HG03064 (cell line): ENCODE results near the gene CEBPG.

Source experiments
- ATAC-seq: cut with Tn5 transposase; IDR thresholded peaks from one replicate; pipeline ENCODE4 v1.9.1; 2021; ENCODE audit warnings: low read depth; ENCODE audit not compliant: unreplicated experiment

The CEBPG gene

DNA sequence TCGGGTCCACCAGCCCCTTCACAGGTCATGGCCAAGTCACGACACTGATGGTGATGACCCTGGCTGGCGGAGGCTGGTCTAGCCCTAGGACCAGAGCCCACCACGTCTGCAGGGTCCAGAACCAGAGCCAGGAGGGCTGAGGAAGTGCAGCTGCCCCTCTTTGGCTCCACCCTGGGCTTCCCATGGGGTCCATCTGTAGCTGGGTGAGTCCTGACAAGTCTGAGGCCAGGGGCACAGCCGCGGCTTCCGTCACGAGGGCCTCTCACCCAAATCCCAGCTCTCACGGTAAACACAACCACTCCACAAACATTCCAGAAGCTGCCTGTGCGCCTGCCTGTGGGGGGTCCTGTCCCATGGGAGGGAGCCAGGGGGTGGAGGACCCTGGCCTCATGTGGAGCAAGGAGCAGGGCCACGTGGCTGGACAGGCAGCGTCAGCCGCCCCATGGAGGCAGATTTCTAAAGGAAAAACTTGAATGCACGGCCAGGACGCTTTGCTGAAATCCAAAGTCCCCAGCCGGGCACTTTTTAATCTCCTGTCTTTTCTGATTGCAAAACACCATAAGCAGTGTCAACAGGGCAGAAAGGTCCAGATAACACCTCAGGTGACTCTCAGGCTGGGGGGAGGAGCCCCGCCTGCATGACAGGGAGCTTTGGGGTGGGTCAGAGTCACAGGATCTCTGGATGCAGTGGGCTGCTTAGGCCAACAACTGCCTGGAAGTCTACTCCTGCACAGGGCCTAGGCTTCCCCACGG, 29.9 kb downstream of the CEBPG start:
- ATAC-seq = no peak

DNA sequence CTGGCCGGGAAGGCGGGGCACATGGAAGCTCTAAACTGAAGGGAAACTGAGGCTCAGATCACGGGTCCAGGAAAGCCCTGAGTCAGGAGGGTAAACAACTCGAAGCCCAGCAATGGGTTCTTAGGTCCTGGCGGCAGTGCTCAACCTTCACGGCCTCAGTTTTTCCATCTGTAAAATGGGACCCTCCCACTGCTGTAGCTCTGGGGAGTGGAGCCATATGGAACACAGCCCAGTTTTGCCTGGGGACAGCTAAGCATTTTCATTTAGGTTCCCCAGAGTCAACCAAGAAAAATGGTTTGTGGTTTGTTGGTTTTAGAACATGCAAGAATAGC, 30.4 kb downstream of the CEBPG start:
- ATAC-seq = no peak

DNA sequence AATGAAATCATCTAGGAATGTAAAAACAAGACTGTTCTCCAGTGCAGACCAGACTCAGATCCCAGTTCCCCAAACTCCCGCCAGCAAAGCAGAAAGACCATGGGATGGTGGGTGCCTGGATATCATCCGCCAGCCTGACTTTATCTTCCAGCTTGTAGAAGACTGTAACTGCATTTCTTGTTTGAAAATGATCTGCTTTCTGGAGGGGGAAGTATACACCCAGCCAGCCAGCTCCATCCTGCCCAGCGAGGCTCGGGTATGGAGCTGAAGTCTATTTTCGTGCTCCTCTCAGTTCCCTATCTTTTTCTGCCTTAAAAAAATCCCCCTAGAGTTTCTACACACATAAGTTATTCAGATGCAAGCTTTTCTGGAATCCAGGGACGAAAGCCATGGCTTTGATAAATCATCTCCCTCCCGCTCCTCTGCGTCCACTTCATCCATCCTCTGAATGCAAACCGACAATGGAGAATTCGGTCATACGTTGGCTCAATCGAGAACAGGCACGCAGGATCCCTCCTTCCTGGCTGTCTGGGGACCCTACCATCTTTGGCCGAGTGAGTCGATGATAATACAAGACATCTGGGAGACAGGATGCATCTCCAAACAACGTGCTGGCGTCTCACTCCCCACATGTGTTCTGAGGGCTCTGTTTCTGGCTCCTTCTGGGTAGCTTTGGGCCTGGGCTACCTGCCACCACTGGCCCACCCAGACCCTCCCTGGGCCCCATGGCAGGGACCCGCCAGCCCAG, 31.2 kb downstream of the CEBPG start:
- no peak for ATAC-seq

DNA sequence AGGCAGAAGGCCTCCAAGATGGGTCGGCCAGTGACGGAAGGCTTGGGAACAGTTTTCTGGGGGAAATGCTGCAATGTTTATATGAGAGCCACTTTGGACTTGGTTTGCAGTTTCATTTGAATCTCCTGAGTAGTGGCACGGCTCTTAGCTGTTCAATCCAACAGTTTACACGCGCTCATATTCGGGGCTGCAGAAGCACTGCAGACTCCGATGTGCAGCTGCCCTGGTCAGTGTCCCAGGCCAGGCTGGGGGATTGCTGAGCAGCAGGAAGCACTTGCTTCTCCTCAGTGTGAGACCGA, 31.7 kb downstream of the CEBPG start:
- ATAC-seq = no peak

DNA sequence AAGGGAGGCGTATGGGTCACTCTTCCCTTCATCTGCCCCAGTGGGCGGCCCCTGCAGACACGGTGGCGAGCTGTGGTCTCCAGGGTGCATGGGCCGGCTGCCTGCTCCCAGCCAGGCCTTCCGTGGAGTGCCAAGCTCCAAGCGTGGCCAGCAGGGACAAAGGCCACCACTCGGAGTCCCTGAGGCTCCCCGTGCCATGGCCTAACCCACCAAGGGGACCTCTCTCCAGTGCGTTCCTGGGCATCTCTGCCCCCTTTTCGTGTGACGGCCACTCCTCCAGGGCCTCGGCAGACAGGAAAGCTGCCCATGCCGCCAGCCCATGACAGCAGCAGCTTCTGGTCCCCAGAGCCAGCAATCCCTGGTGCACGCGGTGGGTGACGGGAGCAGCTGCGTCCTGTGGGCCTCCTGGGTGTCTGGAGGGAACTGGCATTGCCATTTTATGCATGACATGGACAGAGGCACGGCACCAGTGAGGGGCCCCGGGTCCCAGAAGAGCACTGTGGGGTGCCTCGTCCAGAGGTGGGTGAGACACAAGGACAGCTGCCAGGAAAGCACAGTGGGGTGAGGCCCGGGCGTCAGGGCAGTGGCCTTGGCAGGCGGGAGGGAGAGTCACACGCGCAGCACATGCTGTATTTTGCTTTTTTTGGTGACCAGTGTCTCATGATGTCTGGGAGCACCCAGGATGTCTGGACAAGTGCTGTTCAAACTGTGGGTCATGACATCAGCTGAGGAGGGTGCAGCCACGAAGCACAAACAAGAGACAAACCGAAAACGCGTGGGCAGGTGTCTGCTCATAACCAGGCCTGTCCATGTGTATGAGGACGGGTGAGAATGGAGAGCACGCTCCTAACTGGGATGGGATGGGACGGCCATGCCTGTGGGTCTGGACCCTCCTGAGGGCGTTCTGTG, 32.3 kb downstream of the CEBPG start:
- ATAC-seq = no peak

DNA sequence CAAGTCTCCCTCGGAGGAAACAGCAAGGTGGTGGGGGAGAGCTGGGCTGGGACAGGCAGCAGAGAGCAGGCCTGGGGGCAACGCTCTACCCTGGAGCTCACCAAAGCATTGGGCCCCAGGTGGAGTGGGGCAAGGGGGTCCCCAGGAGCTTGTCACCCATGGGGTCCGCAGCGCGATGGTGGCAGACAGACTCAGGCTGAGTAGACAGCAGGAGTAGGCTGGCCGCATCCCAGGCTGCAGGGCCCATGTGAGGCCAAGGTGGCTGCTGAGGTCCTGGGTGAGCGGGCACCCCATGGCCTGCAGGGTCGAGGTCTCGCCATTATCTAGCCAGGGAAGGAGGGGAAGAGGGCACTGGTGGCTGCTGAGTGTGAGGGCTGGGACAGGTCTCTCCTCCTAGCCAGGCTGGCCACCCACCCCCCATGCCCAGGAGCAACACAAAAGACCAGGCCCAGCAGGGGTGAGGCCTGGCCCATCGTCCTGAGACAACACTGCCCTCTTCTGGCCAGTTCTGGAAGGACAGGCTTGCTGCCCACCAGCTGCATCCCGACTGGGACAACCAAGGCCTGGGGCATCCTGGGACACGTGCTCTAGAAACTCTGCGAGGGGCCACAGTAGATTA, 33.1 kb downstream of the CEBPG start:
- no peak for ATAC-seq

DNA sequence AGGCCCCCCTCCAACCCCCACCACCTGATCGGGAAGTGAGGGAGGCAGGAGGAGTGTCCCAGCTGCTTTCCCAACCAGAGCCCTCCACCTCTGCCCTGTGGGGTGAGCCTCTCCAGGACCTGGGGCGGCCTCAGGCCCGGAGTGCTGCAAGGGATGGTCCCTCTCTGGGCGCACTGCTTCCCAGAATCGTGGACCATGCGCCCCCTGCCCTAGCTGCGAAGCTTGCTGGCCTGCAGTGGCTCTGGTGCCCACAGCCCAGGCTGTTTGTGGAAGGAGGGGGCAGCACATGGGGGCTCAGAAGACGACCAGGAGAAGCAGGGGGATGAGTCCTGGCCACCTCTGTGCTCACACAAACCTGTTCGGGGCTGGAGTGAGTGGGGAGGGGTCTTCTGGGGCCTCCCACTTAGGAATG, 33.6 kb downstream of the CEBPG start:
- no peak for ATAC-seq

DNA sequence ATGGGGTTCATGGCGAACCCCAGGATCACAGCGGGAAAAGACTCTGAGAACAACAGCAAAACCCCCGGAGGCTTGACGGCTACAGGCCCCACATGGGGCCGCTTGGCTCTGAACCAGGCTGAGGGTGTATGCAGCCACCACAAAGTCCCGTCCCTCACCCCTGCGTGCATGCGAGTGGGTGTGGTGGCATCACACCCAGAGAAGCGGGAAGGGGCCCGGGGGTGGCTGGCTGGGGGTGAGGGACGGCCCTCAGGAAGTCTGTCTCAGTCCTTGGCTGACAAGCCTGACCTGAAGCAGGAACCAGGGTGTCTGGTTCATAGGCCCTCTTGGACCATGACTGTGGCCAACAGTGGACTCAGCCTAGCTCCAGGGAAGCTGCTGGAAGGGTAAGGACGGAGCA, 34.2 kb downstream of the CEBPG start:
- no peak for ATAC-seq

DNA sequence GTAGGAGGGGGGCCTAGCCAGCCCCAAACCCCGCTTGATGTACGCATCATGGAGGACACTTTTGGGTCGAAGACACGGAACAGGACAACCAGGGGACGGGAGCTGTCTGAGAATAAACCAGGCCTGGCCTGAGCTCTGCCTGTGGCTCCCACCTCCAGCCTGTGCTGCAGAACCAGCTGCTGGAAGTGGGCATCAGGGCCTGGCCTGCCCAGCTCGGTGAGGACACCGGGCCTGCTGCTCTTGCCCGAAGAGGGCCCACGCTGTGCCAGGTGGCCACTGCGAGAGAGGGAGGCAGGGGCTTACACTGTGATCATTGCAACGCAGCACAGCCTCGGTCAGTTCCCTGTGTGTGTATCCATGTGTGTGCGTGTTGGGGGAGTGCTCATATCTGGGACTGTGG, 34.6 kb downstream of the CEBPG start:
- no peak for ATAC-seq

DNA sequence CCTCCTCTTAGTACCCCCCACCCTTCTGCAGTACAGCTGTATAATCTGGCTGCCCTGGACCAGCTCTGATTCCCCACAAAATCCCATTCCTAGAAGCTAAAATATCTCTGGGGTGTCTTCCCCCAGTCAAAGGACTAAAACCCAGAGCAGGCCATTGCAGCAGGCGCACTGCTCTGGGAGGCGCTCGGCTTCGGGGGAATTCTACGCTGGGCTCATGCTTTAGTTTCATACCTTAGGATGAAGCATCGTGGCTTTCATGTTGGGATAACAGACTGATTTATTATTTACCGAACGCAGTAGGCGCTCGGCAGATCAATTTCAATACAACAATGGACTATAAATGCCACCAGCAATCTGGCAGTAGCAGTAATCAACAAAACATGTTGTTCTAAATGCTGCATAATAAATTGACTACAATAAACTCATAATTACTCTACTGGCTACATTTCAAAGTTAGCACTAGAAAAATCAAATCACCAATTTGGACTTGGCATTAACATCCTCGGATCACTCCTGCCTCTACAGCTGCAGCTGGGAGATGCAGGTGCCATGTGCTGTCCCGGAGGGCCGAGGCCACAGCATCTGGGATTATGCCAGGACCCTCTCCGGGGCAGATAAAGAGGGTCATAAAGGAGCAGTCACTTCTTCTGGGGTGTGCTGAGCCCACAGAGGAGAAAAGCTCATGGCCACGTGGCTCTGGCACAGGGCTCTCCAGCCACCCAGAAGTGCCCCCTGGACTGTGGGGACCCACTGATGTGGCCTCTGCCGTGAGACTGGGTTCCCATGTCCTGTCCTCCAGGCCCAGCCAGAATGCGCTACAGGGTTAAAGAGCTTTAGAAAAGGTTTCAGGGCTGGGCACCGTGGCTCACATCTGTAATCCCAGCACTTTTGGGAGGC, 35.3 kb downstream of the CEBPG start:
- ATAC-seq = no peak

DNA sequence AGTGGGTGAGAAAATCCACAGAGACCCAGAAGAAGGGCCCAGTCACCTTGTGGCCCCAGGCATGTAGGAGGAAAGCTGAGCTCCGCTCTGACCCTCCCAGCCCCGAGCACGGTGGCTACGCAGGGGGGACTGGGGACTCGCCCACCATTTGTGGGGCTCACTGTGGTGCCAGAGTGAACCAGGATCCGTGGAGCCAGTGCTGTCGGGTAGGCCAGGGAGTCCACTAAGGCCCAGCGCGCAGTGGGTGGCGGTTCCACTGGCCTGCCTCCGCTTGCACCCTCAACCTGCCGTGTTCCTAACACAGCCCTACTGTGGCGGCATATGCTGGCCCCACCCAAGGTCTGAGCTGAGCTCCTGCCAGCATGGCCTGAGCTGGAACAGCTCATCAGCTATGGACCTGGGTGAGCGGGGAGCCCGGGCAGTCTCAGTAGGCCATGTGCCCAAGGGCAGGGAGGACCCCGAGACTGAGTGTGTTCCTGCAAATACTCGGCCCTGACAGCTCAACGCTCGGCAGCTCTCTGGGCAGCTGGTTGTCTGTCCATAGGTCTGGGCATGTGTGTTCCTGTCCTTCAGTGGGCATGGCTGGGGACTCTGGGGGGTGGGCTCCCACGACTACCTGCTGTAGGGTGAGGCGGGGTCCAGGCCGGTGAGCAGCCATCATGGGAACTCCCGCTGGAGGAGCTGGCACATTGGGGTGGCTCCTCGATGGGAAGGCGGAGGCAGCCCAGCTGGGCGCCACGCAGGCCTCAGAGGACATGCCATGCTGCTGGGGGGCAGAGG, 36.6 kb downstream of the CEBPG start:
- no peak for ATAC-seq

DNA sequence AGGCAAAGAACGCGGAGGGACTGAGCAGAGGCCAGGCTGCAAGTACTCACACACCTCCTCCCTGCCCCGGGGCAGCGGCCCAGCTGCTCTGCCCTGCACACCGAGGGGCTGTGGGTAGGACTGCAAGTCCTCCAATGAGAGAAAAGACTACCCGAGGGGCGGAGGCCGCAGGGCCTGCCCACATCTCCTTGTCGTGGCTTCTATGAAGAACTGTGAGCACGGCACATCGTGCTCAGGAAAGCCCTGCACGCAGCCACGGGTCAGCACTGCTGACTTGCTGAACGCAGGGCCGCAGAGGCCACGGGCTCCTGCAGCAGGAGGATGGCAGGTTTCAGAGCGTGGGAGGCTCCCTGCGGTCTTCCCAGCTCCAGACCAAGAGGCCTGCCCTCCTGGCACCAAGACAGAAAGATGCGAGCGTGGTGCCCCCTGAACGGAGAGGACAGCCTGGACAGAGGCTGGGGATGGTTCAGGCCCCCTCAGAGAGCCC, 37.4 kb downstream of the CEBPG start:
- ATAC-seq = no peak

DNA sequence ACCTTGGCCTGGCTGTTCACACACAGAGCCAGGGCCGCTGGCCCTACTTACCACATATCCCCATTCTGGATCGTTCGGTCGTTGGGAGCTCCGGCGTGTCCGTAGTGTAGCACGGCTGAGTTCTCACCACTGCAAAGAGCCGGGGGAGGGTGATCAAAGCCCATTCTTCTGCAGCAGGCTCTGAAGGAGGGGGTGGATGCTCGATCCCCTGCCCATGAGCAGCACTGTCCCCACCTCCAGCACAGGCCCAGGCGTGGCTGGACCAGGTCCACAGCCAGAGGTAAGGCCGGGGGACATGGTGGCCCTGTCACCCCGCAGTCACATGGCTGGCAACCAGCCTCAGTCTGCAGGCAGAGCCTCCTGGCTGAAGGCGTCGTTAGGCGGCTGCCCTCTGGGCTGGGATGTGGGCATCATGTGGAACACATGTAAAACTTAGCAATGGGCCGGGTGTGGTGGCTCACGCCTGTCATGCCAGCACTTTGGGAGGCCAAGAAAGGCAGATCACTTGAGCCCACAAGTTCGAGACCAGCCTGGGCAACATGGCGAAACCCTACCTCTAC, 38.2 kb downstream of the CEBPG start:
- no peak for ATAC-seq

DNA sequence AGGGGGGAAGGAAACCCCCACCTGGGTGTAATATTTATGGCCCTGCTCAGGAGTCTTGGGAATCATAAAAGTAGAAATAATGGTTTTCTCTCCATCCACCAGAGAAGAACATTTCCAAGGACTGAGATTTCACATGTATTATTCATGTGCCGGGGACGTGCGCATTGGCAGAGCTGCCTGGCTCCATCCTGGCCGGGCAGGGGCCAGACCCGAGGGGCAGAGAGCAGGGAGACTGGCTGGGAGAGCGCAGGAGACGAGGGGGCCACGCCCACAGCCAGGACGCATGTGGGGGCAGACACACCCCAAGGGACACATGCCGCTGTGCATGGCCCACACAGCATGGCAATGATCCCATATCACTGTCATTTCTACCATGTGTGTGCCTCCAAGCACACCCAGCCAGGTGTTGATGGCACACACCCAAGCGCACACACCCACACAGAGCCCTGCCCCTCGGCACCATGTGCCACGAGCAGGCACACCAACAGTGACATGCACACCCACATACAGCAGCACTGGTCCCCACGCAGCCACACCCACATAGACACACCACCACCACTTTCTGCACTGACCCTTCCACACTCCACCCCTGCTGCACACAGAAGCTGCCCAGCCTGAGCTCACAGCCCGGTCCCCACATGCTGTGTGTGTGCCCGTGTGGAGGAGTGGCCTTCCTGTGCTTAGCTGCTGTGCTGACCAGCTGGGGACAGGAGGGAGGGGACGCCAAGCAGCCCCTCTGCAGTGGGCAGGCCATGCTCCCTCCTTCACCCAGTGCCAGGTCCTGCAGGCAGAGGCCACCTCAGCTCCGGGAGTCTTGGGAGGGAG, 39.3 kb downstream of the CEBPG start:
- no peak for ATAC-seq

DNA sequence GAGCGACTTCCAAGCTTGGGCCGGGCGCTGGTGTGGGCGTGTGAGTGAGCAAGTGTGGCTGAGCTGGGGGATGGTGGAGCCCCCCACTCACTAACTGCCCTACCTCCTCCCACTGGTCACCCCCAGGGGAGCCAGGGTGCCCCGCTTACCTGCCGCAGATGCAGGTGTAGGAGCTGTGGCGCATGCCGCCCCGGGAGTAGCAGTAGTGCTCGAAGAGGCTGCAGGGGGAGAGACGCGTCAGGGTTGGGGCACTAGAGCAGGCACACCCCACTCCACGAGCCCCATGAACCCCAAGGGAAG, 39.9 kb downstream of the CEBPG start:
- ATAC-seq = no peak

DNA sequence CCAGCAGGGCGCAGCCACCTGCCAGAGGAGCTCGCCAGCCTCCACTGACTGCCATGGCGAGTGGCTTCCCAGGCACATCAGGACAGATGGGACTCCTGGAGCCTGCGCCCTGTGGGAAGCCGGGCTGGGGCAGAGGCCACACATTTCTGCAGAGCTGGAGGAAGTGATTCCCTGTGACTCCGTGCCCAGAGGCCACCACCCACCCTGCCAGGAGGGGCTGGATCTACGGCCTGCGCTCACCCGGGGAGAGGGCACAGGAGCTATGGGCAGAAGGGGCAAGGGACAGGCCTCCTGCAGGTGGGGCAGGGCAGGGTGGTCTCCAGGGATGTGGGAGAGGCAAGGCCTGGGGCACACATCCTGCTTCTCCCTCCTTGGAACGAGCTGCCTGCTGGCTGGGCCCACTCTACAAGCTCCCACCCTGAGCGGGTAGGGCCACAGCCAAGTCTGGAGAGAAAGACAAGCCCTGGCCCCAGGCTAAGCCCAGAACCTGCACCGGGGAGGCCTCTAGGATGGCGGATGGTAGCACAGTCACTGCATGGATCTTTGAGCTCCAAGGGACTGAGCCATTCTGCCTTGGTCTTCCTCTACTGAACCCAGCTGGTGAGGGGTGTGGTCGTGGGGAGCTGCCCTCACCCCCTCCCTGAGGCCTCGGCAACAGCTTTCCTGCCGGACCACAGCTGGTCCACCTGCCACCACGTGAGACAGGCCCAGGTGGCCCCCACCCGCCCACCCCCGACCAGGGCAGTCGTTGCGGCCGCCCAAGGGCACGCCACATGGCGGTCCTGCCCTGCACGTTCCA, 40.6 kb downstream of the CEBPG start:
- no peak for ATAC-seq
